ENCODE results near the gene MYL10. TPM values are rescaled to one million over a fixed set of nuclear protein-coding genes. Genes with fewer than 3 reads are reported as not detected.

MYL10 gene
- total RNA-seq, 1 donor from 2014 or later, result not detected

DNA sequence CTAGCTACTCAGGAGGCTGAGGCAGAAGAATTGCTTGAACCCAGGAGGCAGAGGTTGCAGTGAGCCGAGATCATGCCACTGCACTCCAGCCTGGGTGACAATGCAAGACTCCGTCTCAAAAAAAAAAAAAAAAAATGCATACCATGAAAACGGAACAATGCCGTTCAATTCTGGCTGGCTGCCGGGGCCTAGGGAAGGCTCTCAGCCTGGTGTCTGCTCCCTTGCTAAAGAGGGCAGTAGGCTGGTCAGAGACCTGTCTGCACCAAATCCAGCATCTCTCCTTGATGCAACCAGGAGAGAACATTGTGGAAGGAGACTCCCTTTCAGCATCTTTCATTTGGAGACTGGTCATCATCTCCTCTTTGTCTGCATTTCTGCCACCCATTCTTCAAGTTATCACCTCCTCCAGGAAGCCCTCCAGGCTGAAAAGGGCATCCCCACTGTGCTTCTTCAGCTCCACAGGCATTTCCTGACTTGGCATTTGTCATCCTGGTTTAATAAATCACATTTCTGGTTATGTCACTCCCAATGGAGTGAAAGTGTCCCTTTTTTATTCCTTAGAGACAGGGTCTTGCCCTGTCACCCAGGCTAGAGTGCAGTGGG is 24.7 kb downstream of the MYL10 start:
- H3K4me3 ChIP-seq, result no peak overlapping the region
- H3K27me3 ChIP-seq, result peaks cover 5% of the 10 kb centered on the region
- H3K4me1 ChIP-seq, result peaks cover 5% of the 10 kb centered on the region
- no peaks in the 10 kb centered on the region for H3K9me3 ChIP-seq
- ATAC-seq (no peak), DNase-seq (no peak)
- no peak for TF ChIP-seq CTCF (IDR thresholded peaks at IDR 0.05)
- H3K36me3 ChIP-seq, result no peaks in the 10 kb centered on the region
- intact Hi-C loops (cut with DNase I), result no loop called here
- H3K27ac ChIP-seq, result no peak overlapping the region

DNA sequence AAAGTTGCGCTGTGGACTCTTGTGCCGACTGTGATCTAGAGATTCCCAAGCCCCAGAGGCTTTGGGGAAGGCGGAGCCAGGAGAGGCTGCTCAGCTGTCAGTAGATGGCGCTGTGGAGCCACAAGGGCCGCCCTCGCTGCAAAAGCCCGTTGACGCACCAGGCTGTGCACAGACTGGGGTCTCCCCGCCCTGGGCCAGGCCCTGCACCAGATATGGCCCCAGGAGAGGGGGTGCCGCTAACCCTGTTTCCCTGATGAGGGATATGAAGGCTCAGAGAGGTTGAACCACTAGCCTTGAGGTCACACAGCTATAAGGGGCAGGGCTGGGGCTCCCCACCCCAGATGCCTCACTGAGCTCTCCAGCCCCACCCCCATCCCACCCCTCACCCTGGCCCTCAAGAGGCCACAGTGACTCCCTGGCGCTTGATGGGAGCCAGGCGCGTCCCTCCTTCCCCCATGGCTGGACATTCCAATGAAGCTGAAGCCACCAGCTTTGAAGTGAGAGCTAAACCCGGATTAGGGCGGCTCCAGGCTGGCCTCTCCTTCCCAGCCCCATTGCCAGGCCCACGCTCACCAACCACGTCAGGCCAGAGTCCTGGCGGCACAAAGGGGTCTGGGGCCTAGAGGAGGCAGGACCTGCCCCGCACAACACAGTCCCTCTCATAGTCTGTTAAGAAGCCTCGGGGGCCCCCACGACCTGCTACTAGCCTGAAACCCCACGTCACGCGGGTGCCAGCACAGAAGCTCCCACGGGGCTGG is 26.4 kb downstream of the MYL10 start:
- Histone ChIP-seq H3K9me3 (no peaks in the 10 kb centered on the region), H3K4me1 (peaks cover 15% of the 10 kb centered on the region), H3K27ac (no peak overlapping the region), H3K36me3 (no peaks in the 10 kb centered on the region), H3K27me3 (peaks cover 5% of the 10 kb centered on the region), H3K4me3 (no peak overlapping the region)
- peak; percentile 87 for DNase-seq
- intact Hi-C loops (cut with DNase I), result no loop called here
- TF ChIP-seq CTCF (IDR thresholded peaks at IDR 0.05), result peak; percentile 91
- peak; percentile 87 for ATAC-seq

- no peak for TF ChIP-seq CTCF (IDR thresholded peaks at IDR 0.05)
- Histone ChIP-seq H3K36me3 (no peaks in the 10 kb centered on the region), H3K27ac (no peak overlapping the region), H3K4me1 (peaks cover 15% of the 10 kb centered on the region), H3K27me3 (peaks cover 5% of the 10 kb centered on the region), H3K4me3 (no peak overlapping the region), H3K9me3 (no peaks in the 10 kb centered on the region)
- intact Hi-C loops (cut with DNase I), result no loop called here
- ATAC-seq (no peak), DNase-seq (no peak)
These were observed 27.0 kb downstream of the MYL10 start for GRCh38 chr7:101602082-101602481.

DNA sequence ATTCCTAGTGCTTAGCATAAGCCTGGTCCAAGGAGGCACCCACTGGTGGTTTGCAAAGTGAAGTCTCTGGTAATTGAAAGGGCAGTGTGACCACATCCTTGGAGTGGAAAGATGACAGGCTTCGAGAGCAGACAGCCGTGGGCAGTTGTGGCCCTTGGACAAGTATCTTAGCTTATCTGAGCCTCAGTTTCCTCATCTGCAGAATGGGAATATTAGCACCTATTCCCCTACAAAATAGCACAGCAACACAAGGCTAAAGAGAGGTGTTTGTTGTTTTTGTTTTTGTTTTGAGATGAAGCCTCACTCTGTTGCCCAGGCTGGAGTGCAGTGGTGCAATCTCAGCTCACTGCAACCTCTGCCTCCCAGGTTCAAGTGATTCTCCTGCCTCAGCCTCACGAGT is 29.3 kb downstream of the MYL10 start:
- peaks cover 15% of the 10 kb centered on the region for H3K4me1 ChIP-seq
- intact Hi-C loops (cut with DNase I), result no loop called here
- H3K4me3 ChIP-seq, result no peak overlapping the region
- DNase-seq (no peak), ATAC-seq (no peak)
- no peak for TF ChIP-seq CTCF (IDR thresholded peaks at IDR 0.05)
- no peaks in the 10 kb centered on the region for H3K36me3 ChIP-seq
- H3K27me3 ChIP-seq, result peaks cover 5% of the 10 kb centered on the region
- no peaks in the 10 kb centered on the region for H3K9me3 ChIP-seq
- no peak overlapping the region for H3K27ac ChIP-seq

- H3K4me3 ChIP-seq, result no peak overlapping the region
- intact Hi-C loops (cut with DNase I), result no loop called here
- DNase-seq (peak; percentile 62), ATAC-seq (peak; percentile 5)
- no peak for TF ChIP-seq CTCF (IDR thresholded peaks at IDR 0.05)
- H3K4me1 ChIP-seq, result peaks cover 15% of the 10 kb centered on the region
- H3K36me3 ChIP-seq, result no peaks in the 10 kb centered on the region
- H3K9me3 ChIP-seq, result no peaks in the 10 kb centered on the region
- peak overlapping the region; percentile 6 for H3K27ac ChIP-seq
- H3K27me3 ChIP-seq, result peaks cover 5% of the 10 kb centered on the region
These were observed 29.9 kb downstream of the MYL10 start for GRCh38 chr7:101598986-101599771.
